GM19372 (cell line): ENCODE data around the gene NDUFB4.
A peak's percentile ranks its signal among the peaks of the same experiment; 100 is the strongest.

ENCODE experiments used
- ATAC-seq: cut with Tn5 transposase; IDR thresholded peaks from one replicate; pipeline ENCODE4 v1.9.1; 2021; ENCODE audit warnings: mild to moderate bottlenecking, low read depth, moderate library complexity; ENCODE audit not compliant: unreplicated experiment

NDUFB4 gene

GRCh38 chr3:120596116-120596852 is at the start of gene NDUFB4:
Gene NDUFB4 (plus strand): TSS chr3:120596336. CDS start chr3:120596360, 24 bp downstream.
- peak; percentile 92 for ATAC-seq

DNA sequence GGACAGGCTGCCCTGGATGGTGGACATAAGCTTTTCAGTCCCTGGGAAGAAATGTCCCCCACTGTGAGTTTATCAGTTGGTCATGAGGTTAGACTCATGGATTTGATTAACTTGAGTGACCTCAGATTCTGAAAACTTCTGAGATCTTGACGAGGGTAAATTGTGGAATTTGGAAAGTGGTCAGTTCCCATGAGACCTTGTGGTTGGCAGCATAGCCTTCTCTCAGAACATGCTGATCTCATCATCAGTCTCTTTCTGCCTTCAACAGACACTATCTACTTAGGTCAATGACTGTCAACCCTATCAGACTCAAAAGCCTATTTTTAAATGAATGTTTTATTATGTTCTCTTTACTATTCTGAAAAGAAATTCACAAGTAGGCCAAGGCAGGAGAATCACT is 45.6 kb upstream of the NDUFB4 start:
- ATAC-seq, result no peak

GRCh38 chr3:120552184-120553172 is 43.7 kb upstream of the NDUFB4 start:
- no peak for ATAC-seq

DNA sequence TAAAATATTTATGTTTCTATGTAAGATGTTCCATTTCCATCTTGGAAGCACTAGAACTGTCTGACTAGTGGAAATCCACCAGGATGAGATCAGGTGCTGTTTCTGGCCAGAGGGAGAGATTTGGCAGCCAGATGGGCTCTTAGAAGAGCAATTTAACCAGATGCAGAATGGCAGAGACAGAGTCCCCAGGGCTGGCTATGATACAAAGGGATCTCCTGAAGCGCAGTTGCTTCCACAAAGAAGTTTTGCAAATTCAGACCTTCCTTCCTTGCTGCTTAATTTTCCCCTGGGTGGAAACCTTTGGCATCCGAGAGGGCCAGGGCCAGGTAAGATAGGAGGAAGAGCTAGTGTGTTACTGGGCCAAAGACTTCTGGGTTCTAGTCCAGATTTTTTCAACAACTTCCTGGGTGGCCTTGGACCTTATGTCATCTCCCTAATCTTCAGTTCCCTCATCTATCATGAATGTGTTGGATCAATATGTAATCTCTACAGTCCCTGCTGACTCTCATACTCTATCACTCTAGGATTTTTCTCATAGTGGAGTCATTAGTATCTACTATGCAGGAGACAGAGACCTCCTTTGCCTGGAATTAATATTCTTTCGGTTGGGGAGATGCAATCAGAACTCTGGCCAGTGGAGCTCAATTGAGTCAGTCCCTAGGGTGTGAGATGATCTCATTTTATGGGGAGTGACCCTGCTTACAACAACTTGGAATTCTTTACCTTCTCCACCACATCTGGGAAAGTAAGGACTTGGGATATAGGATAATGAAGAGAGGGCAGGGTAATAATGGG is 41.1 kb upstream of the NDUFB4 start:
- no peak for ATAC-seq

DNA sequence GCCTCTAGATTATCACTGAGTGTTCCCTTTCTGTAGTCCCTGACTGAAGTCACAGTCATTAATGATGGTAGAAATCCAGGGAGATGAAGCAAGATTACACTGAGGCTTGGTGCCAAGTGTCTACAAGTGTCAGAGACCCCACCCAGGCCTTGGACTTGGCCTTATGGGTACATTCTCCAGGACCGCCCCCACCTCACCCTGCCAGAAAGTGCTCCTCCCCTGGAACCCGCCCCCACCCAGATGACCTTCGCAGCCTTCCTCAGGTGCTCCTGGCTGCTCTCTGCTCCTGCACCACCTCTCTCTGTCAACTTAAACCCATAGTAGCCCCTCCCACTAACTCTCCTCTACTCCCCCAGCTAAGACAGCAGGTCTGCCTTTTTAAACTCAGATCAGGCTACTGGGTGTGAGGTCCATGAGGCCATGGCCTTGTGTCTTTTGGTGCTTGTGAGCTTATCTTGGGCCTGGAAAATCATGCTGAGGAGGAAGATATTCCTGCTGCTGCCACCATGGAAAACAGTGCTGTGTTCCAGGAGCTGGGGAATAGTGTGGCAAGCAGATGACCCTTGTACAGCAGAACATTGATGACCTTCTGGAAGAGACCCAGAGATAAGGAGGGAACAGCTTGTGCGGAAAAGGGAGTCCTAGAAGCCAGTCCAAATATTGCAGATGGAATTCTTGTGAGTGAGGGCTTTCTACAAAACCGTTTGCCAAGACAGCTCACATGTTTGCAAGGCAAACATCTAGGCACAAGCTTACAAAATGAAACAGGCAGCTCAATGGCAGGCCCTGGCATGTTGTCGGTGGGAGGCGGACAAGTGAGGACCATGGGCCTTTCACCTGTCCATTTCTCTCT is 40.3 kb upstream of the NDUFB4 start:
- ATAC-seq, result no peak

- no peak for ATAC-seq
Measured at GRCh38 chr3:120557115-120557514, 39.0 kb upstream of the NDUFB4 start.

GRCh38 chr3:120558771-120559241 is 37.3 kb upstream of the NDUFB4 start:
- peak; percentile 83 for ATAC-seq

DNA sequence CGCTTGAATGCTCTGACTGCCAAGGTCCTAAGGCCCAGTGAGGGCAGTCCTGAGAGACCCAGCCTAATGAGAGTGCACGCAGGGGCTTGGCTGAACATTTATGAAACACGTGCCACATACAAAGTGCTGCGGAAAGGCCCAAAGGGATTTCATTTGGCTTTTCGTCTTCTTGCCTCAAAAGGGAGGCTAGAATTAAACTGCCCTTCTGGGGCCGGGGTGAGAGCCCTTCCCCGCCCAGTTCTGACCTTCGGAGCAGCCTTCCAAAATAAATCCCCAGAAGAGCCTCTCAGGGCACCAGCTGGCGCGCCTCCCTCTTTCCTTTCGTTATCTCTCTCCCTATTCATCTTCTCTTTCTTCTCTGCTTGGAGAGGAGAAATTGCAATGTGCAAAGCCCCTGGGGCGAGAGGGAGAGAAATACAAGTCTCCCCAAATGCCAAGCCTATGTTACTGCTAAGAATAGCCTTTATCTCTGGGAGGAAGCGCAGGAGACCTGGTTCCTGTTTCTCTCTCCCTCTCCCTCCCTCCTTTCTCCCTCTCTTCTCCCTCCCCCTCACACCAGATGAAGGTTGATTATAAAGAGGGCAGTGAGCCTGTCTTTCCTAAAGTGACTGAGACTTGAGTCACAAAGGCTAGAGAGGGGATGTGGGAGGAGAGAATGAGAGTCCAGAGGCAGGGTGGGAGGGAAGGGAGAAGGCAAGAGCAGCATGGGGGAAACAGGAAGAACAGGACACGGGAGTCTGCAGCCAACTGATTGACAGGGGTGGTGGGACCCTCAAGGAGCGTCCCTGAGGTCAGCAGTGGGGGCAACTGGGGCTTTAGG is 36.7 kb upstream of the NDUFB4 start:
- ATAC-seq, result peak; percentile 21

- no peak for ATAC-seq
Measured at GRCh38 chr3:120560304-120561250, 35.6 kb upstream of the NDUFB4 start.

DNA sequence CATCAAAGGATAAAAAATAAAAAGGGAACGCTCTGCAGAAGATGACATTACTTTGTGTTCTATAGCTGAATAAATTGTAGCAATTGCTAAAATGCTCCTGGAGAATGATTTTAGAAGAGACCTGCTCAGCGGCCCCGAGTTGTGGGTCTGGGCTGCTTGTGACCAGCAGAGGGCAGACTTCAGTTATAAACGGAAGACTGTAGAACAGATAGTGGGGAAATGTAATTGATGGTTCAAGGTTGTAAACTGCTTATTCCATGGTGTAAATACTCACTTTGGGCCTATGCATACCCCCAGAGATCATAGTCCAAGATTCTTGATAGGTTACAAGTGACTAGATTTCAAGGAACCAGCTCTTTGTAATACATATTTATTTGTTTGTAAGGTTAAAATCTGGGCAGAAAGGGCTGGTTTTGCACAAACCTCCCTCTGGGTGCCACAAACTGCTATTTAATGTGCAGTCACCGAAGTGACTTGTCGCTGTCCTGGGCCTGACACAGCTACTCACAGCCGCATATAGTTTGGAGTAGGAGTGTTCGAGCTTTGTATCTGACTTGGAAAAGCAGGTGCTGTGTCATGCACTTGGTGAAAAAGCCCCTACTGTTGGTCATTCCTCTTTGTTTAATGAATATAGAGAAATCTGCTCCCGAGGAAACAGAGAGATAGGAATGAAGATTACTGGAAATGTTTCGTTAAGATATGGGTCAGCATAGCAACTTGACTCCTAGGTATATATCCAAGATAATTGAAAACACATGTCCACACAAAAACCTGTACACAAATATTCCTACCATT is 34.7 kb upstream of the NDUFB4 start:
- ATAC-seq, result peak; percentile 52

DNA sequence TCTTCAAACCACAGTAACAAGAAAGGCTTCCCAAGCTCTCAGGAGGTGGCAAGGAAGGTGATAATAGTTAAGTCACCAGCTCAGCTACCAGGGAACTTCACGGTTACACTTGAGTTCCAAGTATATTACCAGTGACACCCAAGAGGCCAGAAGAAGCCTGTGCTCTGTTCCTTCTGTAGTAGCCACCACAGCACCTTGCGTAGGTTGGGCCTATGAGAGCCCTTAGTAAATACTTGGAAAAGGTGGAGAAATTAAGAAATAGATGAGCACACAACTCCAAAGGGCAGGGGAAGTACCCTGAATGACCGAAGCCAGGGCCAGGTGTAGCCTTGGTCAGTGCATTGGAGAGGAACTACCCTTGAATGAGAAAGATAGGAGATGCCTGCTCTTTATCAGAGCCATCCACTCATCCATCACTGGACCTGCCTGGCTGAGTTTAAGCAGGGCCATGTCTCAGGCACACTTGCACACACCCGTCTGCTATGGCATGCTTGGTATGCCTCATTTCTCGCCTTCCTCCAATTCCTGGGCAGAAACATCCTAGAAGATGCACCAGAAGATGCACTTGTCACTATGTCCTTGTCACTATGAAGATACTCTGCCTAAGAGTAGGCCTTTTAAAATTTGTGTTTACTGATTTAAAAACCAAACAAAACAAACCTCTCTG is 32.6 kb upstream of the NDUFB4 start:
- no peak for ATAC-seq

- ATAC-seq, result no peak
Measured at GRCh38 chr3:120566243-120566975, 29.7 kb upstream of the NDUFB4 start.

DNA sequence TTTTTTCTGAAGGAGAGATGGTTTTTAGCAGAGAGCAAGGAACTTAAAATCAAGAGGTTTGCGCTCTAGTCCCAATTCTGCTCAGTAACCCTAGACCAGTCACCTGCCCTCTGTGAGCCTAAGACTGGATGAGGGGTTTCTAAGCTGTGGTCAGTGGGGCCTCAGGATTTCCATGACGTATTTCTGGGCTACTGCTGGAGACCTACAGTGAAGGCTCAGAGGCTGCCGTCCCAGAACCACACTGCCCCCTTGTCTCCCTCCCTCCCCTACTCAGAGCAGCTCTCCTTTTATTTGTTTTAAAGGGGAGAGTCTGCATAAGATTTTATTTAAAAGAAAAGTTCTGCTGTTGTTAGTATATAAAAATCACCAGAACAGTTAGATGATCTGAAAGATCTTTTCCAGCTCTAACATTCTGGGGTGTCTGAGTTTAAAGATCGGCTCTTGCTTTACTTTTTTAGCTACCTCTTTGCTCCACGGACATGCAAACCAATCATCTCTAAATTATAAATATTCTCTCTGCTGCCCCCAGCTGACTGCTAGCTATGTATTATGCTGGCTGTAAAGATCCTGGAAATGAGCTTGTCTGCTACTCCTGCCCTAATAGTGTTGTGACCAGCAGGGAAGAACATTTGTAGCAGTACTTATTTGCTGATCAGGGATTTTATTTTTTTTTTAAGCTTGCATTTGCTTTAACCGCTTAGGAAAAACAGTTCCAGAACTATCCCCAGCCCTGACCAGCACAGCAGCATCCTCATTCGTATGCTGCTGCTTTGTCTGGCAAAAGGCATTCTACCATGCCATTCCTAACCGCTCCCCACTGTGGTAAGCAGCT is 28.6 kb upstream of the NDUFB4 start:
- no peak for ATAC-seq

- no peak for ATAC-seq
Measured at GRCh38 chr3:120568202-120568531, 28.0 kb upstream of the NDUFB4 start.

GRCh38 chr3:120568598-120568997 is 27.5 kb upstream of the NDUFB4 start:
- no peak for ATAC-seq
